Measurements from ENCODE around the gene LYSMD1. TPM values are rescaled to one million over a fixed set of nuclear protein-coding genes. Genes with fewer than 3 reads are reported as not detected.

LYSMD1 gene
- total and polyA plus RNA-seq, 4 donors: 12.9 to 19.1 (median 18.3) TPM

DNA sequence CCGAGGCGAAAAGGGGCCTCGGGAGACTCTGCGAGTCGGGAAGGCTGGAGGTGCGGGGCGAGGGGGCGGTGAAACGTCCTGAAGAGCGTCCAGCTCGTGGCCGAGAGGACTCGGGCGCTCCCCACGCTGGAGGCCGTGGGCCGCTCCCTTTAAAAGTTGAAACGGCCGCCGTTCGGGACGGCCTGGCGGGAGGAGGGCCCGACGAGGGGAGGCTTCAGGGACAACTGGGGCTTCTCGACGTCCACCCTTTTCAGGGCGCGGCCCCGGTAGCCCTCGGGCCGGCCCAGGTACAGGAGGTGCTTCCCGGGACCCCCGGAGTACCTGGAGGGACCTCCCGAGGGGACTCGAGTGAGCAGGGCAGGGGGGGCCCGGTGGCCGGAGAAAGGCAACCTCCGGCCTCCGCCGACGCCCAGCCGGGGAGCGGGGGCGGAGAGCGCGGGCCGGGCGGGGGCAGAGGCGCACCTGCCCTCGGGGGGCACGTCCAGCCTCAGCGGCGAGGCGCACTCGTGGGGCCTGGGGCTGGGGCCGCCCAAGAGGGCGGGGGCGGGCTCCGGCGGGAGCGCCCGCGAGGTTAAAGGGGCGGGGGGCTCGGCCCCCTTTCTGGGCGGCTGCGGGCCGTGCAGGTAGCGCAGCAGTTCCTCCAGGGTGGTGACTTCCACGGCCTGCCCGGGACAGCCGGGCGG is 33.2 kb downstream of the LYSMD1 start:
- DNase-seq (ENCODE audit: low read depth in 4 of 6, low spot score in 6 of 6): no peak
- H3K9me3 ChIP-seq (ENCODE audit: control insufficient read depth, insufficient read depth, low read length): no peaks in the 10 kb centered on the region
- WGBS (ENCODE audit: insufficient coverage): 46% methylated on average over 74 of the region's 74 CpGs
- H3K27me3 ChIP-seq (ENCODE audit: control insufficient read depth, insufficient read depth, low read length): peaks cover 2% of the 10 kb centered on the region
- peaks cover 58% of the 10 kb centered on the region for H3K36me3 ChIP-seq (ENCODE audit: control insufficient read depth, insufficient read depth, low read length)
- peak overlapping the region; percentile 44 for H3K4me3 ChIP-seq (ENCODE audit: low read depth, low read length)
- peak overlapping the region; percentile 31 for H3K27ac ChIP-seq (ENCODE audit: low read depth, low read length)
- peaks cover 21% of the 10 kb centered on the region for H3K4me1 ChIP-seq (ENCODE audit: control insufficient read depth, insufficient read depth, low read length)

DNA sequence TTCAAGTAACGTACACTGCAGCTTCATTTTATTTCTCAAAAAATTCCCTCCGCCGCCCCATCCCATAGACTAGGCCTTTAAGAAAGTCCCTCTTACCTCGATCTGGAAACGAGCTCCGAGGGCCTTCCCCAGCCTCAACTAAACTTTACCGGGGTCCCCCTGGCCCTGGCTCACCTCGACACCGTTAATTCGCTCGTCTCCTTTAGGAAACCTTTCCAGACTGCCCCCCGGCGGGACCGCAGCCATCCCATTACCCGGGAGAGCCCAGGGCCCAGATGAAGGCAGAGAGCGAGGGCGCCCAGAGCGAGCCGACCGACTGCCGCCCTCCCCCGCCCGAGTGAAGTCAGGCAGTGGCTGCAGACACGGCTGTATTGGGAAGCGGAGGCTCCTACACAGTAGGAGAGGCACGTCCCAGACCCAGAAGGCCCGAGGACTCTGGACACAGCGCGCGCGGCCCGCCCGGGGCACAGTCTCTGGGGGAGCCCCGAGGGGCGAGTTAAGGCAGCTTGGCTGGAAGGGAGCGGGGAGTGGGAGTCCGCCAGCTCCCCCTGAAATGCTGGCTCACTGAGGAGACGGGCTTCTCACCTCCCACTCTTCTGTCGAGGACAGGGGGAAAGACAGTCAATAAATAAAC is 33.9 kb downstream of the LYSMD1 start:
- Histone ChIP-seq H3K4me3 (ENCODE audit: low read depth, low read length) (peak overlapping the region; percentile 44), H3K36me3 (ENCODE audit: control insufficient read depth, insufficient read depth, low read length) (peaks cover 52% of the 10 kb centered on the region), H3K4me1 (ENCODE audit: control insufficient read depth, insufficient read depth, low read length) (peaks cover 21% of the 10 kb centered on the region), H3K27ac (ENCODE audit: low read depth, low read length) (peak overlapping the region; percentile 31), H3K9me3 (ENCODE audit: control insufficient read depth, insufficient read depth, low read length) (no peaks in the 10 kb centered on the region), H3K27me3 (ENCODE audit: control insufficient read depth, insufficient read depth, low read length) (peaks cover 2% of the 10 kb centered on the region)
- peak in 3 of 6 donors; percentile 6 to 66 (median 48) for DNase-seq (ENCODE audit: low read depth in 4 of 6, low spot score in 6 of 6)
- WGBS (ENCODE audit: insufficient coverage): 20% methylated on average over 37 of the region's 39 CpGs

DNA sequence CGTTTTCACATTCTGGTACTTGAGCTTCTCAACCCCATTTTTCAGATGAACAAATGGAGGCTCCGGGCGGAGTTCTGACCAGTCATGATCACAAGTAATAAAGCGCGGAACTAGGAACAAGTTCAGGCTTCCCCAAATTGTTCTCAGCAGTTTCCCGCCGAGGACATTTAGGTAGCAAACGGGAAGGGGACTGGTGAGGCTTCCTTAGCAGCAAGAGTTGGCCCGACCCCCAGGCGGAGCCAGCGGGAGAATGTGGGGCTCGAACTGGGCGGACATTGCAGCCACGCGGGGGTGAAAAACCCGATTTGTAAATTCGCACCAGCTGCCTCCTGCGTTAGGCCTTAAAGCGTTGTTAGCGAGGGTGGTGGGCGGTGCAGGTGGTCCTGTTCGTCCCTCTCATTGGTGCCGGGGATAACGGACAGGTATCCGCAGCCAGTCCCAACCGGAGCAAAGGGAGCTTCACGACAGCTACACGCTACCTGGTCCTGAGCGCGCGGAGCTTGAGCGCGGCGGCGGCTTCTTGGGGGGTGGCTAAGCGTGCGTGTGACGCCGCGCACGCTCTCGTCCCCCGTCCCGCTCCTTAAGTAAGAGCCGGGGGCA is 34.6 kb downstream of the LYSMD1 start:
- peak overlapping the region; percentile 44 for H3K4me3 ChIP-seq (ENCODE audit: low read depth, low read length)
- DNase-seq (ENCODE audit: low read depth in 4 of 6, low spot score in 6 of 6): peak in 5 of 6 donors; percentile 62 to 98 (median 79)
- WGBS (ENCODE audit: insufficient coverage): 12% methylated on average over 44 of the region's 45 CpGs

DNA sequence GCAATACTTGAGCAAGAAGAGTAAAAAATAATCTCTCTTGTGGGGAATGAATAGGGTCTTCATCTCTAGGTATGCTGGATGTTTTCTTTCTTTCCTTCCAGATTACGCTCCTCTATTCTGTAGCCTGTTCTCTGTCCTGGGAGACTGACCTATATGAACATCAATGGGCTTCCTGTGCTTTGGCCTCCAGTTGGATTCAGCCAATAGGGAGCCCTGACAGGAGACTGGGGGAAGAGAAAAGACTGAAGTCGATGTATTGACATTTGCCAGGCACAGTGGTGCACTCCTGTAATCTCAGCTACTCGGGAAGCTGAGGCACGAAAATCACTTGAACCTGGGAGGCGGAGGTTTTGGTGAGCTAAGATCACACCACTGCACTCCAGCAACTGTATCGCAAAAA is 36.9 kb downstream of the LYSMD1 start:
- Histone ChIP-seq H3K4me1 (ENCODE audit: control insufficient read depth, insufficient read depth, low read length) (peaks cover 21% of the 10 kb centered on the region), H3K27ac (ENCODE audit: low read depth, low read length) (no peak overlapping the region), H3K36me3 (ENCODE audit: control insufficient read depth, insufficient read depth, low read length) (peaks cover 23% of the 10 kb centered on the region), H3K9me3 (ENCODE audit: control insufficient read depth, insufficient read depth, low read length) (no peaks in the 10 kb centered on the region), H3K27me3 (ENCODE audit: control insufficient read depth, insufficient read depth, low read length) (peaks cover 2% of the 10 kb centered on the region), H3K4me3 (ENCODE audit: low read depth, low read length) (no peak overlapping the region)
- WGBS (ENCODE audit: insufficient coverage): 72% methylated on average over 4 of the region's 6 CpGs
- no peak for DNase-seq (ENCODE audit: low read depth in 4 of 6, low spot score in 6 of 6)

More for the DNA sequence above, 34.6 kb downstream of the LYSMD1 start:
- Histone ChIP-seq H3K9me3 (ENCODE audit: control insufficient read depth, insufficient read depth, low read length) (no peaks in the 10 kb centered on the region), H3K4me1 (ENCODE audit: control insufficient read depth, insufficient read depth, low read length) (peaks cover 21% of the 10 kb centered on the region), H3K27me3 (ENCODE audit: control insufficient read depth, insufficient read depth, low read length) (peaks cover 2% of the 10 kb centered on the region), H3K36me3 (ENCODE audit: control insufficient read depth, insufficient read depth, low read length) (peaks cover 44% of the 10 kb centered on the region), H3K27ac (ENCODE audit: low read depth, low read length) (peak overlapping the region; percentile 31)

DNA sequence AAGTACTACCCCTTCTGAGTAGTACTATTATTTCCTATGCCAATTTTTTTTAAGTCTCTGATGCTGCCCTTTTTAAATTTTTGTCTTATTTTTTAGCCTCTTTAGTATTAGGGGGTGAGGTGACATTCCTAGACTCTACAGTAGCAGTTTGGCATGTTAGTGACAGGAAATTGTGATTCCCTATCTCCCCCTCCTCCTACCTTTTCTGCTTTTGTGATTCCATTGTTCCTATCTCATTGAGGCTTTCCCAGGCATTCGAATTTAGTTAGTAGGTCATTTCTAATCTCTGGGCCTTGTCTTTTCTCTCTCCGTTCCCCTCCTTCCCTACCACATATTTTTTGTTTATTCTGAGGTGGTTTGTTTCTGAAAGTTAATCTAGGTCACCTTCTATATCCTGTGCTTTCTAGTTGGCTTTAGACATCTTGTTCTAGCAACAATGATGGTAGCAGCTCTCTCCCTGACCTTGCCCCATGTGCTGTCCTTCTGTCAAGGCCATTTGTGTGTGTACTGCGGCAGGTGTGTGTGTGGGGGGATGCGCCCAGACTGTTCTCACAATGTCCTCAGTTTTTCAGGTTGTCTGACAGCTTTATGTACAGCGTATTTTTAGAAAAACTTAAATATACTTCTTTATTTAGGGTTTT is 40.8 kb downstream of the LYSMD1 start:
- no peak overlapping the region for H3K27ac ChIP-seq (ENCODE audit: low read depth, low read length)
- peaks cover 11% of the 10 kb centered on the region for H3K36me3 ChIP-seq (ENCODE audit: control insufficient read depth, insufficient read depth, low read length)
- WGBS (ENCODE audit: insufficient coverage): no CpG with 5 or more reads among the region's 5 CpGs
- no peaks in the 10 kb centered on the region for H3K9me3 ChIP-seq (ENCODE audit: control insufficient read depth, insufficient read depth, low read length)
- no peaks in the 10 kb centered on the region for H3K4me1 ChIP-seq (ENCODE audit: control insufficient read depth, insufficient read depth, low read length)
- DNase-seq (ENCODE audit: low read depth in 4 of 6, low spot score in 6 of 6): no peak
- no peak overlapping the region for H3K4me3 ChIP-seq (ENCODE audit: low read depth, low read length)
- no peaks in the 10 kb centered on the region for H3K27me3 ChIP-seq (ENCODE audit: control insufficient read depth, insufficient read depth, low read length)

DNA sequence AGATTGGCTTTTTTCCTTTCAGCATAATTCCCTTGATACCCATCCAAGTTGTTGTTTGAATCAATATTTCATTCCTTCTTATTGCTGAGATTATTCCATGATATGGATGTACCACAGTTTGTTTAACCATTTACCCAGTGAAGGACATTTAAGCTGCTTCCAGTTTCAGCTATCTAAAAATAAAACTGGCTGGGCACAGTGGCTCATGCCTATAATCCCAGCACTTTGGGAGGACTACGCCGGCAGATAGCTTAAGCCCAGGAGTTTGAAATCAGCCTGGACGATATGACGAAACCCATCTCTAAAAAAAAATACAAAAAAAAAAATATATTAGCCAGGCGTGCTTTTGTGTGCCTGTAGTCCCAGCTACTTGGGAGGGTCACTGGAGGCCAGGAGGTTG is 51.8 kb downstream of the LYSMD1 start:
- WGBS (ENCODE audit: insufficient coverage): 87% methylated on average over 3 of the region's 5 CpGs
- Histone ChIP-seq H3K4me3 (ENCODE audit: low read depth, low read length) (no peak overlapping the region), H3K36me3 (ENCODE audit: control insufficient read depth, insufficient read depth, low read length) (peaks cover 32% of the 10 kb centered on the region), H3K27ac (ENCODE audit: low read depth, low read length) (no peak overlapping the region), H3K9me3 (ENCODE audit: control insufficient read depth, insufficient read depth, low read length) (no peaks in the 10 kb centered on the region), H3K4me1 (ENCODE audit: control insufficient read depth, insufficient read depth, low read length) (no peaks in the 10 kb centered on the region), H3K27me3 (ENCODE audit: control insufficient read depth, insufficient read depth, low read length) (no peaks in the 10 kb centered on the region)
- DNase-seq (ENCODE audit: low read depth in 4 of 6, low spot score in 6 of 6): no peak

Other genes starting within 250 kb of the LYSMD1 start
- 10 to 100 TPM; 39.7 to 58.6 TPM for gene SETDB1, start 239.5 kb downstream of the LYSMD1 start, total RNA-seq
- 10 to 100 TPM; 41.2 to 54.3 TPM for gene SETDB1, start 239.5 kb downstream of the LYSMD1 start, polyA plus RNA-seq (ENCODE audit: insufficient read length in 2 of 2)
- 100 to 1,000 TPM; 116 to 224 TPM for gene CERS2, start 191.1 kb downstream of the LYSMD1 start, total RNA-seq
- 100 to 1,000 TPM; 163 to 176 TPM for gene CERS2, start 191.1 kb downstream of the LYSMD1 start, polyA plus RNA-seq (ENCODE audit: insufficient read length in 2 of 2)
- 1 to 10 TPM in 1 of 2 donors, under 1 TPM in 1; 0.50 to 2.6 TPM for gene ANXA9, start 183.6 kb downstream of the LYSMD1 start, total RNA-seq
- gene ANXA9, start 183.6 kb downstream of the LYSMD1 start, polyA plus RNA-seq (ENCODE audit: insufficient read length in 2 of 2): 1 to 10 TPM; 5.4 to 8.3 TPM
- gene MINDY1, start 159.0 kb downstream of the LYSMD1 start, total RNA-seq: 10 to 100 TPM; 21.9 to 48.1 TPM
- 10 to 100 TPM; 38.2 to 47.5 TPM for gene MINDY1, start 159.0 kb downstream of the LYSMD1 start, polyA plus RNA-seq (ENCODE audit: insufficient read length in 2 of 2)
- 10 to 100 TPM; 18.9 to 29.0 TPM for gene PRUNE1, start 157.5 kb downstream of the LYSMD1 start, total RNA-seq
- gene PRUNE1, start 157.5 kb downstream of the LYSMD1 start, polyA plus RNA-seq (ENCODE audit: insufficient read length in 2 of 2): 10 to 100 TPM; 37.5 to 39.4 TPM
- under 1 TPM; 0.20 to 0.83 TPM for gene BNIPL, start 129.3 kb downstream of the LYSMD1 start, total RNA-seq
- gene BNIPL, start 129.3 kb downstream of the LYSMD1 start, polyA plus RNA-seq (ENCODE audit: insufficient read length in 2 of 2): under 1 TPM; 0.73 to 0.93 TPM
- 10 to 100 TPM in 1 of 2 donors, 1 to 10 TPM in 1; 4.1 to 11.0 TPM for gene C1orf56, start 118.2 kb downstream of the LYSMD1 start, total RNA-seq
- gene C1orf56, start 118.2 kb downstream of the LYSMD1 start, polyA plus RNA-seq (ENCODE audit: insufficient read length in 2 of 2): 10 to 100 TPM; 13.7 to 16.9 TPM
- 10 to 100 TPM; 59.0 to 73.8 TPM for gene CDC42SE1, start 106.3 kb downstream of the LYSMD1 start, total RNA-seq
- 10 to 100 TPM; 86.3 to 89.8 TPM for gene CDC42SE1, start 106.3 kb downstream of the LYSMD1 start, polyA plus RNA-seq (ENCODE audit: insufficient read length in 2 of 2)
- gene MLLT11, start 105.5 kb downstream of the LYSMD1 start, total RNA-seq: 10 to 100 TPM; 34.2 to 54.3 TPM
- 100 to 1,000 TPM; 182 to 203 TPM for gene MLLT11, start 105.5 kb downstream of the LYSMD1 start, polyA plus RNA-seq (ENCODE audit: insufficient read length in 2 of 2)
- 10 to 100 TPM; 18.0 to 18.1 TPM for gene GABPB2, start 95.1 kb downstream of the LYSMD1 start, total RNA-seq
- 1 to 10 TPM; 6.2 to 9.3 TPM for gene GABPB2, start 95.1 kb downstream of the LYSMD1 start, polyA plus RNA-seq (ENCODE audit: insufficient read length in 2 of 2)
- 10 to 100 TPM; 10.2 to 16.4 TPM for gene SEMA6C, start 19.3 kb downstream of the LYSMD1 start, total RNA-seq
- 10 to 100 TPM; 34.6 to 47.8 TPM for gene SEMA6C, start 19.3 kb downstream of the LYSMD1 start, polyA plus RNA-seq (ENCODE audit: insufficient read length in 2 of 2)
- gene TNFAIP8L2, start 9.3 kb downstream of the LYSMD1 start, total RNA-seq: 1 to 10 TPM; 4.5 to 5.5 TPM
- 1 to 10 TPM; 3.2 to 3.9 TPM for gene TNFAIP8L2, start 9.3 kb downstream of the LYSMD1 start, polyA plus RNA-seq (ENCODE audit: insufficient read length in 2 of 2)
- 10 to 100 TPM; 26.1 to 59.3 TPM for gene SCNM1, start 242 bp upstream of the LYSMD1 start, total RNA-seq
- 10 to 100 TPM; 54.8 to 55.8 TPM for gene SCNM1, start 242 bp upstream of the LYSMD1 start, polyA plus RNA-seq (ENCODE audit: insufficient read length in 2 of 2)
- gene TMOD4, start 10.1 kb upstream of the LYSMD1 start, total RNA-seq: not detected
- gene TMOD4, start 10.1 kb upstream of the LYSMD1 start, polyA plus RNA-seq (ENCODE audit: insufficient read length in 2 of 2): 1 to 10 TPM in 1 of 2 donors, not detected in 1; 1.2 TPM
- 10 to 100 TPM; 38.6 to 67.7 TPM for gene VPS72, start 24.3 kb upstream of the LYSMD1 start, total RNA-seq
- gene VPS72, start 24.3 kb upstream of the LYSMD1 start, polyA plus RNA-seq (ENCODE audit: insufficient read length in 2 of 2): 10 to 100 TPM; 91.6 to 93.0 TPM
- 10 to 100 TPM; 44.0 to 59.3 TPM for gene PIP5K1A, start 32.6 kb upstream of the LYSMD1 start, total RNA-seq
- 10 to 100 TPM; 34.9 to 50.9 TPM for gene PIP5K1A, start 32.6 kb upstream of the LYSMD1 start, polyA plus RNA-seq (ENCODE audit: insufficient read length in 2 of 2)
- 100 to 1,000 TPM; 108 to 211 TPM for gene PSMD4, start 88.8 kb upstream of the LYSMD1 start, total RNA-seq
- gene PSMD4, start 88.8 kb upstream of the LYSMD1 start, polyA plus RNA-seq (ENCODE audit: insufficient read length in 2 of 2): 100 to 1,000 TPM; 178 to 181 TPM
- gene ZNF687, start 116.4 kb upstream of the LYSMD1 start, total RNA-seq: 10 to 100 TPM in 1 of 2 donors, 1 to 10 TPM in 1; 9.6 to 14.1 TPM
- 10 to 100 TPM; 19.8 to 24.9 TPM for gene ZNF687, start 116.4 kb upstream of the LYSMD1 start, polyA plus RNA-seq (ENCODE audit: insufficient read length in 2 of 2)
- 10 to 100 TPM; 37.9 to 49.6 TPM for gene PI4KB, start 161.5 kb upstream of the LYSMD1 start, total RNA-seq
- 10 to 100 TPM; 70.3 to 79.0 TPM for gene PI4KB, start 161.5 kb upstream of the LYSMD1 start, polyA plus RNA-seq (ENCODE audit: insufficient read length in 2 of 2)
- 10 to 100 TPM; 36.9 to 53.1 TPM for gene RFX5, start 181.3 kb upstream of the LYSMD1 start, total RNA-seq
- 10 to 100 TPM; 38.0 to 45.5 TPM for gene RFX5, start 181.3 kb upstream of the LYSMD1 start, polyA plus RNA-seq (ENCODE audit: insufficient read length in 2 of 2)
- gene SELENBP1, start 206.8 kb upstream of the LYSMD1 start, total RNA-seq: 100 to 1,000 TPM in 1 of 2 donors, 10 to 100 TPM in 1; 36.2 to 147 TPM
- gene SELENBP1, start 206.8 kb upstream of the LYSMD1 start, polyA plus RNA-seq (ENCODE audit: insufficient read length in 2 of 2): 10 to 100 TPM; 13.6 to 40.5 TPM
- 100 to 1,000 TPM; 247 to 298 TPM for gene PSMB4, start 233.7 kb upstream of the LYSMD1 start, total RNA-seq
- gene PSMB4, start 233.7 kb upstream of the LYSMD1 start, polyA plus RNA-seq (ENCODE audit: insufficient read length in 2 of 2): 100 to 1,000 TPM; 274 to 285 TPM